ENCODE measurements around the gene RPS6KA4.

DNA sequence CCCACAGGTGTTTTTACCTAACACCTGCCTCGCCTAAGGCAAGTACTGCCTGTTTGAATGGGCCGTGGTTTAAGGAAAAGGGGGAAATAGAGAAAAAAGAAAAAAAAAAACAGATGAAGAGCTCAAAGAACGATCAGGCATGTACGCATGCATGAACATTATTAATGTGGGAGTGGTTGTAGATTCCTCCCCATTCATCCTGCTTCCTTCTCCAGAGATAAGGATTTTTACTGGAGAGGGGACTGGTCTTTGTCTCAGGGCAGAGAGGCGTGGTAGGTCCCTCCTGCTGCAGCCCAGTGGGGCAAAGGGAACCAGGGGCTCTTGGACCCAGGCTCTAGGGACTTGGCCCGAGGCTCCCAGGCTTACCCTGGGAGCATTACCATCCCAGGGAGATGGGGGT, 23.1 kb downstream of the RPS6KA4 start:
- no peak for TF ChIP-seq EZH2 (IDR thresholded peaks at IDR 0.05; ENCODE audit: borderline replicate concordance, low read length)
- TF ChIP-seq, protein P1, sequence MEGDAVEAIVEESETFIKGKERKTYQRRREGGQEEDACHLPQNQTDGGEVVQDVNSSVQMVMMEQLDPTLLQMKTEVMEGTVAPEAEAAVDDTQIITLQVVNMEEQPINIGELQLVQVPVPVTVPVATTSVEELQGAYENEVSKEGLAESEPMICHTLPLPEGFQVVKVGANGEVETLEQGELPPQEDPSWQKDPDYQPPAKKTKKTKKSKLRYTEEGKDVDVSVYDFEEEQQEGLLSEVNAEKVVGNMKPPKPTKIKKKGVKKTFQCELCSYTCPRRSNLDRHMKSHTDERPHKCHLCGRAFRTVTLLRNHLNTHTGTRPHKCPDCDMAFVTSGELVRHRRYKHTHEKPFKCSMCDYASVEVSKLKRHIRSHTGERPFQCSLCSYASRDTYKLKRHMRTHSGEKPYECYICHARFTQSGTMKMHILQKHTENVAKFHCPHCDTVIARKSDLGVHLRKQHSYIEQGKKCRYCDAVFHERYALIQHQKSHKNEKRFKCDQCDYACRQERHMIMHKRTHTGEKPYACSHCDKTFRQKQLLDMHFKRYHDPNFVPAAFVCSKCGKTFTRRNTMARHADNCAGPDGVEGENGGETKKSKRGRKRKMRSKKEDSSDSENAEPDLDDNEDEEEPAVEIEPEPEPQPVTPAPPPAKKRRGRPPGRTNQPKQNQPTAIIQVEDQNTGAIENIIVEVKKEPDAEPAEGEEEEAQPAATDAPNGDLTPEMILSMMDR (IDR thresholded peaks at IDR 0.05; ENCODE audit: low read length), result no peak

Measured in OCI-LY1 (cell line).